CD4-positive, alpha-beta T cell (primary cell): ENCODE measurements around the gene EFEMP1. TPM values are rescaled to one million over a fixed set of nuclear protein-coding genes. Genes with fewer than 3 reads are reported as not detected.
"Not testable (repeated sequence)": the region's sequence is repeated elsewhere in the genome, so short reads cannot be mapped to it uniquely, and the experiment has no call there.

Experiments used
- ATAC-seq: fragments of 200-7000 bp; cut with Tn5 transposase; one replicate; pipeline ENCODE4 v1.10.0; 2022; ENCODE audit warnings: mild to moderate bottlenecking; ENCODE audit not compliant: poor library complexity
- CTCF ChIA-PET: fragments of 350-600 bp; sonication (Branson Sonifier 250); formaldehyde crosslinking; loops from one replicate; lab custom pipeline; 2021; ENCODE audit warnings: antibody characterized with exemption, inconsistent platforms; lab: Charles Lee
- POLR2A ChIA-PET: fragments of 350-600 bp; sonication (Branson Sonifier 250); formaldehyde crosslinking; loops from one replicate; lab custom pipeline; 2021; ENCODE audit warnings: antibody characterized with exemption, inconsistent platforms; lab: Charles Lee
- DNase-seq, 14 experiments: peaks; one replicate each; pipeline ENCODE4 v3.0.0-alpha.2; 2013 to 2020; ENCODE audit warnings: mixed read lengths in 2 of 14
- H3K27ac ChIP-seq, 2 donors: one replicate each; pipeline versions ENCODE4 v1.5.1 to v1.7.0; 2013; ENCODE audit warnings: low read length in 2 of 2, low read depth in 1 of 2, mild to moderate bottlenecking in 1 of 2
- H3K27me3 ChIP-seq, 2 experiments: 1 replicate in 1 of 2; 2 replicates in 1 of 2; pipeline versions ENCODE4 v1.6.1 to v1.7.0; 2013; ENCODE audit warnings: low read length in 2 of 2, control low read depth in 1 of 2, mild to moderate bottlenecking in 1 of 2, moderate library complexity in 1 of 2; ENCODE audit not compliant: insufficient read depth in 2 of 2, control insufficient read depth in 1 of 2
- H3K36me3 ChIP-seq: one replicate; pipeline ENCODE4 v1.6.1; 2013; ENCODE audit warnings: low read length, control low read depth; ENCODE audit not compliant: insufficient read depth
- H3K4me1 ChIP-seq: one replicate; pipeline ENCODE4 v1.6.1; 2013; ENCODE audit warnings: low read length, control low read depth; ENCODE audit not compliant: insufficient read depth
- H3K4me3 ChIP-seq: one replicate; pipeline ENCODE4 v1.5.1; 2013; ENCODE audit warnings: mild to moderate bottlenecking, low read length, moderate library complexity
- H3K9me3 ChIP-seq, 2 experiments: 1 replicate in 1 of 2; 2 replicates in 1 of 2; pipeline versions ENCODE4 v1.6.1 to v1.7.0; 2013; ENCODE audit warnings: low read length in 2 of 2, mild to moderate bottlenecking in 2 of 2, control low read depth in 1 of 2, moderate library complexity in 1 of 2; ENCODE audit not compliant: control insufficient read depth in 1 of 2, insufficient read depth in 1 of 2
- H3K27ac Mint-ChIP-seq: one replicate; pipeline ENCODE4 v1.8.0; 2020; ENCODE audit warnings: mixed read lengths
- H3K27me3 Mint-ChIP-seq: one replicate; pipeline ENCODE4 v1.8.0; 2021; ENCODE audit warnings: mixed read lengths
- H3K36me3 Mint-ChIP-seq: one replicate; pipeline ENCODE4 v1.8.0; 2021; ENCODE audit warnings: low read depth, mixed read lengths
- H3K4me1 Mint-ChIP-seq: one replicate; pipeline ENCODE4 v1.8.0; 2021; ENCODE audit warnings: low read depth, mixed read lengths
- H3K4me3 Mint-ChIP-seq: one replicate; pipeline ENCODE4 v1.8.0; 2020; ENCODE audit warnings: mild to moderate bottlenecking, mixed read lengths
- H3K9me3 Mint-ChIP-seq: one replicate; pipeline ENCODE4 v1.8.0; 2020; ENCODE audit warnings: mixed read lengths
- CTCF ChIP-seq: fragments of 200-600 bp; IDR thresholded peaks from one replicate; pipeline ENCODE4 v1.8.0; 2022; ENCODE audit warnings: antibody characterized with exemption, mild to moderate bottlenecking
- intact Hi-C, 2 experiments: fragments of 100-400 bp; cut with DNase I in 1 of 2; cut with micrococcal nuclease in 1 of 2; formaldehyde crosslinking; loops; one replicate each; pipeline versions ENCODE4 v1.15.1 to v1.9.0; 2023 to 2025; cut with DNase I, micrococcal nuclease
- total RNA-seq, 174 experiments: library from RNA in 2 of 174; stranded (reverse) in 2 of 174; gene quantifications; one replicate each; pipeline ENCODE4 v1.2.3 and lab custom pipeline; 2021 to 2026

EFEMP1 gene
- total RNA-seq, 2 experiments from 2014 or later: not detected

- CTCF ChIA-PET: no interaction called here
- intact Hi-C loops: no loop called here
- peaks cover 0 to 3% of the 10 kb centered on the region in 2 experiments for H3K27me3 ChIP-seq
- Mint-ChIP-seq H3K27me3 (peaks cover 5% of the 10 kb centered on the region), H3K27ac (no peak overlapping the region), H3K4me3 (no peak overlapping the region), H3K9me3 (peaks cover 4% of the 10 kb centered on the region), H3K4me1 (no peaks in the 10 kb centered on the region), H3K36me3 (no peaks in the 10 kb centered on the region)
- H3K4me3 ChIP-seq: no peak overlapping the region
- H3K36me3 ChIP-seq: no peaks in the 10 kb centered on the region
- DNase-seq (no peak), ATAC-seq (no peak)
- H3K9me3 ChIP-seq: peaks cover 0 to 5% of the 10 kb centered on the region in 2 experiments
- H3K4me1 ChIP-seq: no peaks in the 10 kb centered on the region
- POLR2A ChIA-PET: no interaction called here
- no peak overlapping the region for H3K27ac ChIP-seq
- TF ChIP-seq CTCF: no peak
Measured at GRCh38 chr2:55838653-55839052, 84.9 kb downstream of the EFEMP1 start.

- H3K27ac Mint-ChIP-seq, H3K27ac ChIP-seq, H3K9me3 ChIP-seq, H3K4me1 Mint-ChIP-seq, H3K27me3 Mint-ChIP-seq, H3K36me3 ChIP-seq, ATAC-seq, H3K9me3 Mint-ChIP-seq, H3K36me3 Mint-ChIP-seq, POLR2A ChIA-PET, intact Hi-C loops, CTCF ChIA-PET, DNase-seq, H3K4me3 Mint-ChIP-seq, H3K27me3 ChIP-seq, H3K4me3 ChIP-seq, H3K4me1 ChIP-seq: not testable (repeated sequence)
Measured at GRCh38 chr2:55838117-55838516, 85.5 kb downstream of the EFEMP1 start.

GRCh38 chr2:55837073-55837472 is 86.5 kb downstream of the EFEMP1 start:
- no peak for ATAC-seq
- ChIA-PET POLR2A (no interaction called here), CTCF (no interaction called here)

GRCh38 chr2:55831671-55832410 is 91.7 kb downstream of the EFEMP1 start:
- H3K4me3 Mint-ChIP-seq, H3K27ac ChIP-seq, H3K27me3 ChIP-seq, H3K4me3 ChIP-seq, H3K36me3 Mint-ChIP-seq, intact Hi-C loops, H3K4me1 Mint-ChIP-seq, POLR2A ChIA-PET, H3K9me3 Mint-ChIP-seq, ATAC-seq, H3K4me1 ChIP-seq, DNase-seq, H3K36me3 ChIP-seq, H3K9me3 ChIP-seq, H3K27me3 Mint-ChIP-seq, CTCF ChIA-PET, H3K27ac Mint-ChIP-seq: not testable (repeated sequence)

More at GRCh38 chr2:55837073-55837472, 86.5 kb downstream of the EFEMP1 start:
- H3K9me3 Mint-ChIP-seq: peaks cover 10% of the 10 kb centered on the region
- H3K4me3 Mint-ChIP-seq: no peak overlapping the region
- no peak overlapping the region for H3K4me3 ChIP-seq
- TF ChIP-seq CTCF: no peak
- H3K4me1 Mint-ChIP-seq: no peaks in the 10 kb centered on the region
- H3K36me3 Mint-ChIP-seq: no peaks in the 10 kb centered on the region
- H3K27ac ChIP-seq: no peak overlapping the region
- no peak for DNase-seq
- H3K27me3 ChIP-seq: peaks cover 0 to 3% of the 10 kb centered on the region in 2 experiments
- no peaks in the 10 kb centered on the region for H3K36me3 ChIP-seq
- intact Hi-C loops: no loop called here
- H3K27me3 Mint-ChIP-seq: peaks cover 5% of the 10 kb centered on the region
- peaks cover 0 to 5% of the 10 kb centered on the region in 2 experiments for H3K9me3 ChIP-seq
- H3K4me1 ChIP-seq: no peaks in the 10 kb centered on the region
- H3K27ac Mint-ChIP-seq: no peak overlapping the region
